ENCODE results near the gene SRGAP2B.
"Not testable (repeated sequence)": the region's sequence is repeated elsewhere in the genome, so short reads cannot be mapped to it uniquely, and the experiment has no call there.

DNA sequence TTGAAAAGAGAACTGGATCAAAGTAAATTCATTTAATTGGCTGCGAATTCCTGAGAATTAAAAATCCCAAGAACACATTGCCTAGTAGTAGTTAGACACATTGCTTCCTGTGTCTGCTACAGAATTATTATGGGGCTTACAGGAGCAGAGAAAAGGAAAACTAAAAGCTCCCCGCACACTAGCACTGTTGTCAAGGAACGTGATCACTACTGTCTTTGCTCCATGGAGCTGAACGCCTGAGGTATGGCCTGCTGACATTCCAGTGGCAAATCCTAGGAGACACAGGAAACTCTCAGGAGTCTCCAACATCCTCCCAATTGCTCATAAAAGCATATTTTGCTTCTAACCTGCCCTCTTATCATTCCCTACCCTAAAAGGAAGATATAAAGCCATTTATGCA is 114.0 kb downstream of the SRGAP2B start:
- TF ChIP-seq, protein P1, sequence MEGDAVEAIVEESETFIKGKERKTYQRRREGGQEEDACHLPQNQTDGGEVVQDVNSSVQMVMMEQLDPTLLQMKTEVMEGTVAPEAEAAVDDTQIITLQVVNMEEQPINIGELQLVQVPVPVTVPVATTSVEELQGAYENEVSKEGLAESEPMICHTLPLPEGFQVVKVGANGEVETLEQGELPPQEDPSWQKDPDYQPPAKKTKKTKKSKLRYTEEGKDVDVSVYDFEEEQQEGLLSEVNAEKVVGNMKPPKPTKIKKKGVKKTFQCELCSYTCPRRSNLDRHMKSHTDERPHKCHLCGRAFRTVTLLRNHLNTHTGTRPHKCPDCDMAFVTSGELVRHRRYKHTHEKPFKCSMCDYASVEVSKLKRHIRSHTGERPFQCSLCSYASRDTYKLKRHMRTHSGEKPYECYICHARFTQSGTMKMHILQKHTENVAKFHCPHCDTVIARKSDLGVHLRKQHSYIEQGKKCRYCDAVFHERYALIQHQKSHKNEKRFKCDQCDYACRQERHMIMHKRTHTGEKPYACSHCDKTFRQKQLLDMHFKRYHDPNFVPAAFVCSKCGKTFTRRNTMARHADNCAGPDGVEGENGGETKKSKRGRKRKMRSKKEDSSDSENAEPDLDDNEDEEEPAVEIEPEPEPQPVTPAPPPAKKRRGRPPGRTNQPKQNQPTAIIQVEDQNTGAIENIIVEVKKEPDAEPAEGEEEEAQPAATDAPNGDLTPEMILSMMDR (IDR thresholded peaks at IDR 0.05), result not testable (repeated sequence)
- TF ChIP-seq, protein P2, sequence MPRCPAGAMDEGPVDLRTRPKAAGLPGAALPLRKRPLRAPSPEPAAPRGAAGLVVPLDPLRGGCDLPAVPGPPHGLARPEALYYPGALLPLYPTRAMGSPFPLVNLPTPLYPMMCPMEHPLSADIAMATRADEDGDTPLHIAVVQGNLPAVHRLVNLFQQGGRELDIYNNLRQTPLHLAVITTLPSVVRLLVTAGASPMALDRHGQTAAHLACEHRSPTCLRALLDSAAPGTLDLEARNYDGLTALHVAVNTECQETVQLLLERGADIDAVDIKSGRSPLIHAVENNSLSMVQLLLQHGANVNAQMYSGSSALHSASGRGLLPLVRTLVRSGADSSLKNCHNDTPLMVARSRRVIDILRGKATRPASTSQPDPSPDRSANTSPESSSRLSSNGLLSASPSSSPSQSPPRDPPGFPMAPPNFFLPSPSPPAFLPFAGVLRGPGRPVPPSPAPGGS (IDR thresholded peaks at IDR 0.05), result not testable (repeated sequence)
- not testable (repeated sequence) for TF ChIP-seq CBX2 (IDR thresholded peaks at IDR 0.05; ENCODE audit: borderline replicate concordance, low read depth)
